Measurements from ENCODE around the gene OR2T2.
"Not testable (repeated sequence)": the region's sequence is repeated elsewhere in the genome, so short reads cannot be mapped to it uniquely, and the experiment has no call there.

Gene OR2T2

GRCh38 chr1:248453619-248454018 is 8.2 kb downstream of the OR2T2 start:
- DNase-seq, result not testable (repeated sequence)

GRCh38 chr1:248455045-248455444 is 9.6 kb downstream of the OR2T2 start:
- DNase-seq, result not testable (repeated sequence)

GRCh38 chr1:248456635-248457034 is 11.2 kb downstream of the OR2T2 start:
- DNase-seq, result not testable (repeated sequence)

- DNase-seq, result not testable (repeated sequence)
These were observed 13.7 kb downstream of the OR2T2 start for GRCh38 chr1:248459117-248459516.

- DNase-seq, result no peak
These were observed 25.7 kb downstream of the OR2T2 start for GRCh38 chr1:248471154-248471553.

GRCh38 chr1:248472111-248472510 is 26.7 kb downstream of the OR2T2 start:
- DNase-seq, result not testable (repeated sequence)

- not testable (repeated sequence) for DNase-seq
These were observed 27.6 kb downstream of the OR2T2 start, which contains the start of gene OR2T3 for GRCh38 chr1:248473051-248473450. Gene OR2T3, plus strand, starts transcription at chr1:248473351. Its CDS starts 0 bp downstream, at chr1:248473351.

GRCh38 chr1:248475660-248476059 is 30.2 kb downstream of the OR2T2 start:
- DNase-seq, result not testable (repeated sequence)

GRCh38 chr1:248481686-248482579 is 36.5 kb downstream of the OR2T2 start:
- DNase-seq, result not testable (repeated sequence)

GRCh38 chr1:248488289-248488688 is 42.9 kb downstream of the OR2T2 start, which contains the start of gene OR2T5:
Gene OR2T5, plus strand, starts transcription at chr1:248488589. Its CDS starts 0 bp downstream, at chr1:248488589.
- not testable (repeated sequence) for DNase-seq

- DNase-seq, result not testable (repeated sequence)
These were observed 51.2 kb downstream of the OR2T2 start for GRCh38 chr1:248496661-248497060.

- DNase-seq, result not testable (repeated sequence)
These were observed 55.0 kb downstream of the OR2T2 start for GRCh38 chr1:248500305-248501035.
